ENCODE measurements around the gene SIGLEC12. TPM values are rescaled to one million over a fixed set of nuclear protein-coding genes. Genes with fewer than 3 reads are reported as not detected.

SIGLEC12 gene
- total and polyA plus RNA-seq, 2 donors (not counting 3 experiments of a cell fraction or from before 2014, with no cell fraction given): not detected

DNA sequence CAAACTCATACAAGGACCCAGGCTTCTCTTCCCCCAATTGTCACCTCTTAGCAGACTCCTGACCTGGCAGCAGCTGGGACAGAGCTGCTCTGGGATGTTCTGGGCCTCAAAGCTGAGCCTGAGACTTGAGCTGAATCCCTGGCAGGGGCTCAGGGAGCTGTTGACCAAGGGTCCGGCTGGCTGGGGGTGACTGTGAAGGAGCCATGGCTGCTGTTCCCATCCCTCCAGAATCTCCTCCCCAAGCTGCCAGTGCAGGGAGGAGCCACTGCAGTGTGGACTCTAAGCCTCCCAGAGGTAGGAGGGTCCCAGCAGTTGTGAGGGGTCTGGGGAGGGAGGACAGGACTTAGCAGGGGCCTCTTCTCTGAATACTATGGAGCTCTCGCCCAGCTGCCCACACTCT, 27.7 kb upstream of the SIGLEC12 start:
- Histone ChIP-seq H3K9me1 (replicated peaks; ENCODE audit: control insufficient read depth, extremely low read depth, insufficient read depth, low read length) (no peaks in the 10 kb centered on the region), H3K9me3 (replicated peaks; ENCODE audit: control insufficient read depth, insufficient read depth, low read length) (no peaks in the 10 kb centered on the region), H3K27ac (ENCODE audit: insufficient read depth, low read depth, low read length) (no peak overlapping the region), H3K4me1 (ENCODE audit: control insufficient read depth, extremely low read depth, insufficient read depth, low read length) (no peaks in the 10 kb centered on the region), H3K4me3 (replicated peaks in 1 of 3; ENCODE audit: insufficient read depth in 1 of 3, low read depth in 1 of 3, low read length in 3 of 3) (no peak overlapping the region), H3K4me2 (ENCODE audit: insufficient read depth, low read length) (no peak overlapping the region), H4K20me1 (replicated peaks; ENCODE audit: control insufficient read depth, extremely low read depth, insufficient read depth, low read length) (no peaks in the 10 kb centered on the region), H2AFZ (ENCODE audit: low read depth, low read length) (no peak overlapping the region), H3K36me3 (ENCODE audit: control insufficient read depth in 2 of 2, extremely low read depth in 1 of 2, insufficient read depth in 2 of 2, low read length in 2 of 2) (no peaks in the 10 kb centered on the region), H3K9ac (replicated peaks; ENCODE audit: extremely low read depth, insufficient read depth, low read length) (no peak overlapping the region), H3K79me2 (ENCODE audit: control insufficient read depth, insufficient read depth, low read length) (no peaks in the 10 kb centered on the region), H3K27me3 (ENCODE audit: control insufficient read depth in 2 of 2, insufficient read depth in 2 of 2, low read length in 2 of 2) (peaks cover 0 to 11% of the 10 kb centered on the region in 2 experiments)
- intact Hi-C loops (cut with micrococcal nuclease): no loop called here
- FAIRE-seq: no peak
- dilution Hi-C loops (cut with MboI; ENCODE audit: extremely low pct_ligation_motif_present, low sequenced_read_pairs): no loop called here
- TF ChIP-seq, protein P1, sequence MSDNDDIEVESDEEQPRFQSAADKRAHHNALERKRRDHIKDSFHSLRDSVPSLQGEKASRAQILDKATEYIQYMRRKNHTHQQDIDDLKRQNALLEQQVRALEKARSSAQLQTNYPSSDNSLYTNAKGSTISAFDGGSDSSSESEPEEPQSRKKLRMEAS (IDR thresholded peaks at IDR 0.05; ENCODE audit: insufficient read depth, insufficient read length): no peak
- TF ChIP-seq MYC (IDR thresholded peaks at IDR 0.05; ENCODE audit: low read depth, low read length) (no peak), GATA2 (IDR thresholded peaks at IDR 0.05; ENCODE audit: insufficient read depth, insufficient read length, low read depth, low read length) (no peak), JUN (IDR thresholded peaks at IDR 0.05; ENCODE audit: borderline replicate concordance, insufficient read depth, insufficient read length, low read depth) (no peak)
- DNase-seq (ENCODE audit: low read depth, low spot score): no peak
- CTCF ChIA-PET: no interaction called here
- no TSS peak for BruUV-seq (replicated peaks)
- POLR2A ChIA-PET: no interaction called here

DNA sequence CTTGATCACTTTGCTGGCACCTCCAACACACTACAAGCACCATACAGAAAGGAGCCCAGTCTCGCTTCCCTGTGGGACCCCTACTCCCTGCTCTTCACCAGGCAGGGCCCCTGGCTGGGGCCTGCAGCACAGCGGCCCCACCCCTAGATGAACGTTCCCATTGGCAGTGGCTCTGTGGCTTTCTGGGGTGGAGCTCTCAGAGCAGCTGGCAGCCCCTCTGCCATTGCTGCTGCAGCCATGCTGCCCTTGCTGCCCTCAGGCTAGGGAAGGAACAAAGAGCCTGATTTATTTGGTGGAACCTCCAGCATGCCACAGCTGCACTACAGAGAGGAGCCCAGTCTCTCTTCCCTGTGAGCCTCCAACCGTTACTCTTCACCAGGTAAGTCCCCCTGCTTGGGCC, 24.1 kb upstream of the SIGLEC12 start:
- DNase-seq (ENCODE audit: low read depth, low spot score) (no peak), FAIRE-seq (no peak)
- Histone ChIP-seq H4K20me1 (replicated peaks; ENCODE audit: control insufficient read depth, extremely low read depth, insufficient read depth, low read length) (no peaks in the 10 kb centered on the region), H3K4me2 (ENCODE audit: insufficient read depth, low read length) (no peak overlapping the region), H3K4me3 (replicated peaks in 1 of 3; ENCODE audit: insufficient read depth in 1 of 3, low read depth in 1 of 3, low read length in 3 of 3) (no peak overlapping the region), H3K9me3 (replicated peaks; ENCODE audit: control insufficient read depth, insufficient read depth, low read length) (no peaks in the 10 kb centered on the region), H3K9ac (replicated peaks; ENCODE audit: extremely low read depth, insufficient read depth, low read length) (no peak overlapping the region), H3K9me1 (replicated peaks; ENCODE audit: control insufficient read depth, extremely low read depth, insufficient read depth, low read length) (no peaks in the 10 kb centered on the region), H3K27me3 (ENCODE audit: control insufficient read depth in 2 of 2, insufficient read depth in 2 of 2, low read length in 2 of 2) (peaks cover 0 to 2% of the 10 kb centered on the region in 2 experiments), H2AFZ (ENCODE audit: low read depth, low read length) (no peak overlapping the region), H3K79me2 (ENCODE audit: control insufficient read depth, insufficient read depth, low read length) (no peaks in the 10 kb centered on the region), H3K36me3 (ENCODE audit: control insufficient read depth in 2 of 2, extremely low read depth in 1 of 2, insufficient read depth in 2 of 2, low read length in 2 of 2) (no peaks in the 10 kb centered on the region), H3K4me1 (ENCODE audit: control insufficient read depth, extremely low read depth, insufficient read depth, low read length) (no peaks in the 10 kb centered on the region), H3K27ac (ENCODE audit: insufficient read depth, low read depth, low read length) (no peak overlapping the region)
- CTCF ChIA-PET: no interaction called here
- no peak for TF ChIP-seq MYC (IDR thresholded peaks at IDR 0.05; ENCODE audit: low read depth, low read length)
- no peak for TF ChIP-seq JUN (IDR thresholded peaks at IDR 0.05; ENCODE audit: borderline replicate concordance, insufficient read depth, insufficient read length, low read depth)
- no peak for TF ChIP-seq POLR2AphosphoS5 (IDR thresholded peaks at IDR 0.05; ENCODE audit: insufficient read depth, low read depth, low read length)
- TF ChIP-seq, protein P1 (IDR thresholded peaks at IDR 0.05; ENCODE audit: insufficient read depth, insufficient read length): no peak
- no peak for TF ChIP-seq EZH2 (IDR thresholded peaks at IDR 0.05; ENCODE audit: borderline replicate concordance, low read depth, low read length, severe bottlenecking)
- TF ChIP-seq FOS (IDR thresholded peaks at IDR 0.05; ENCODE audit: borderline replicate concordance, insufficient read depth, low read length): no peak
- TF ChIP-seq, protein P2, sequence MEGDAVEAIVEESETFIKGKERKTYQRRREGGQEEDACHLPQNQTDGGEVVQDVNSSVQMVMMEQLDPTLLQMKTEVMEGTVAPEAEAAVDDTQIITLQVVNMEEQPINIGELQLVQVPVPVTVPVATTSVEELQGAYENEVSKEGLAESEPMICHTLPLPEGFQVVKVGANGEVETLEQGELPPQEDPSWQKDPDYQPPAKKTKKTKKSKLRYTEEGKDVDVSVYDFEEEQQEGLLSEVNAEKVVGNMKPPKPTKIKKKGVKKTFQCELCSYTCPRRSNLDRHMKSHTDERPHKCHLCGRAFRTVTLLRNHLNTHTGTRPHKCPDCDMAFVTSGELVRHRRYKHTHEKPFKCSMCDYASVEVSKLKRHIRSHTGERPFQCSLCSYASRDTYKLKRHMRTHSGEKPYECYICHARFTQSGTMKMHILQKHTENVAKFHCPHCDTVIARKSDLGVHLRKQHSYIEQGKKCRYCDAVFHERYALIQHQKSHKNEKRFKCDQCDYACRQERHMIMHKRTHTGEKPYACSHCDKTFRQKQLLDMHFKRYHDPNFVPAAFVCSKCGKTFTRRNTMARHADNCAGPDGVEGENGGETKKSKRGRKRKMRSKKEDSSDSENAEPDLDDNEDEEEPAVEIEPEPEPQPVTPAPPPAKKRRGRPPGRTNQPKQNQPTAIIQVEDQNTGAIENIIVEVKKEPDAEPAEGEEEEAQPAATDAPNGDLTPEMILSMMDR (IDR thresholded peaks at IDR 0.05; ENCODE audit: extremely low read depth in 1 of 2, insufficient read depth in 1 of 2, low read depth in 1 of 2, low read length in 2 of 2): no peak
- no peak for TF ChIP-seq POLR2A (IDR thresholded peaks at IDR 0.05; ENCODE audit: low read depth, low read length)
- no peak for TF ChIP-seq GATA2 (IDR thresholded peaks at IDR 0.05; ENCODE audit: insufficient read depth, insufficient read length, low read depth, low read length)
- POLR2A ChIA-PET: no interaction called here
- no TSS peak for BruUV-seq (replicated peaks)
- intact Hi-C loops (cut with micrococcal nuclease): no loop called here
- dilution Hi-C loops (cut with MboI; ENCODE audit: extremely low pct_ligation_motif_present, low sequenced_read_pairs): no loop called here
